Activated CD4-positive, alpha-beta T cell treated with anti-CD3 and anti-CD28 coated beads, Interleukin-2, amount 50 U/mL, for 24 hours (primary cell): Measurements from ENCODE around the gene ABCG5.
A peak's percentile ranks its signal among the peaks of the same experiment; 100 is the strongest.

Experiments
- DNase-seq, 2 donors: peaks; one replicate each; pipeline ENCODE4 v3.0.0-alpha.2; 2020; ENCODE audit warnings: low read depth in 1 of 2, low spot score in 1 of 2

Gene ABCG5

DNA sequence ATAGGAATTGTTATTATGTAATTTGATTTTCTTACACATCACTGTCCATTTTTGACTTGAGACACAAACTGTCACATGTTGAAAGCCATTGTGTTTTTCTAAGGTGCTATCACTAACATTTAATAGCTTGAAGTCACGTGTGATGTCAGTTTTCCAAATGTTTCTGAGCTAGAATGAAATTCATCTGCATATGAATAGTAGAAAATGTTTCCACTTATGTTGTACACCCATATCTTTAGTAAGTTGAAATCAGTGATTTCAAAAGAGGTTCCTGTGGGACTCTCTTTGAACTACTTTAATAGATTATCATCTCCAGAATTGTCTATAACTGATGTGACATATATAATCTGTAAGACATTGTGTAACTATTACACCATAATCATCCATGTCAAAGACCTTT, 27.8 kb downstream of the ABCG5 start:
- DNase-seq: no peak

DNA sequence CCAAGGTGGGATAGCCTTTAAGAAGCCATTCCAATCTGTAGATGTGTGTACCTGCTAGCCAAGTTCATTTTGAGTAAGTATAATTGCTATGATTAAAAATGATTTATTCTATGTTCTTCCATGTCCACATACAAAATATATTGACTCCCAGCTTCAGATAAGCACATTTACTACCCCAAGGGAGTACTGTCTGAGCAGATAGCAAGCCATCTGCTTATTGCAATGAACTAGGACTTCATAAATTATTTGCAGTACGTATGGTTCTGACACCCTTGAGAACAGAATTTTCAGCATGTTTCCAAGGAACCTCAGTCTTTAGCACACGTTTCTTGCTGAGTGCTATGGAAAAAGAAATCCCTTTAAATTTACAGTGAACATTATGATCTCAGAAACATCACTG, 28.2 kb downstream of the ABCG5 start:
- DNase-seq: no peak

DNA sequence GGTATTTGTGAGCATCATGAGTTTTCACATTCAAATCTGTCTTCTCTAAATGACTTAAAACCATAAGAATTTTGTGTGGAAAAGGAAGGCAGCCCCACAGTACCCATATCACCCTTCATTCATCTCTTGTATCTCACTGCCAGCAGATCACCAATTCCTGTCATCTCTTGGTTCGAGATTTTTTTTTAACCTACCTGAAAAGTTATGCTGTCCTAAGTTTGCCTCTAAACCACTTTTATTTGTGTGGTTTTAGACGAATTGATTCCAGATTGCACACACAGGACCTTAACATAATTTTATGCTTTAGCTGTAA, 32.0 kb downstream of the ABCG5 start:
- DNase-seq: no peak

DNA sequence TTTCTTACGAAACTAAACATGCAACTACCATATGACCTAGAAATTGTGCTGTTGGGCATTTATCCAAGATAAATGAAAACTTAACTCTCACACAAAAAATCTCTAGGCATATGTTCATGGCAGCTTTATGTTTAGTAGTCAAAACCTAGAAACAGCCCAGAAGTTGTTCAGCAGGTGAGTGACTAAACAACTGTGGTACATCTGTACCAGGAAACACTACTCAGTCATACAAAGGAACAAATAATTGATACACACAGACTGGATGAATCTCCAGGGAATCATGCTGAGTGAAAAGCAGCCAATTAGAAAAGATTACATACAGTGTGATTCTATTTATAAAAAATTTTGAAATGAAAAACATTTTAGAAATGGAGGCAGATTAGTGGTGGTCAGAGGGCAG, 35.5 kb downstream of the ABCG5 start:
- DNase-seq: no peak

DNA sequence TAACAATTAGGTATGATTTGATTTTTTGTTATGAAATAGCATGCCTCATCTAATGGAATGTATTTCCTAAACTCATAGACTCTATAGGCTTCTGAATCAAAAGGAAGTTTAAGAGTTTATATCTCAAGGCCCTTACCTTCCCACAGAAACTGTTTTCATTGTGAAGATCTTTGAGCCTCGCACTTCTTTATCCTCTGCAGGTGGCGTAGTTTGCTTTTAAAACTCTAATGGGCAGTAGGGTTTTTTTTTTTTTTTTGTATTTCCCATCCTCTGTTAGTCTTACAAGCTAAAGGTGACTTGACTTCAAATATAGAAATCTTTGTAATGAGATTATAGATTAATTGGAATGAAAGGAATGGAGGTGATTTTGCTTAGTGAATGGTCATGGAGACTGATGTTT, 36.5 kb downstream of the ABCG5 start:
- DNase-seq: no peak

DNA sequence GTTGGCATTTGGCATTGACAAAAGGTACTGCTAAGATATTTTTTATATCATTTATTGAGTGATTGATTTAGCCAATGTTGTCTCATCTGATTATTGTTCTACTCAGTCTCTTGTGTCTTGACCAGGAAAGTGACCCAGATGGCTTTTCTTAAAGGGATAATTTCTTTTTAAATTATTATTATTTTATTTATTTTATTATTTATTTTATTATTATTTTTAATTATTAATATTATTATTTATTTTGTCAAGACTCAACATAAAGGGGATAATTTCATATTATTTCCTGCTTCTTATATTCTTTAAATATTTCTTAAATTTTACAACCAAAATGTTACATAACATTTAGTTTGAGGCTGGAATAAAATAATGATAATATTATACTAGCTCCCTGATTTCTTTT, 37.7 kb downstream of the ABCG5 start:
- DNase-seq: no peak

DNA sequence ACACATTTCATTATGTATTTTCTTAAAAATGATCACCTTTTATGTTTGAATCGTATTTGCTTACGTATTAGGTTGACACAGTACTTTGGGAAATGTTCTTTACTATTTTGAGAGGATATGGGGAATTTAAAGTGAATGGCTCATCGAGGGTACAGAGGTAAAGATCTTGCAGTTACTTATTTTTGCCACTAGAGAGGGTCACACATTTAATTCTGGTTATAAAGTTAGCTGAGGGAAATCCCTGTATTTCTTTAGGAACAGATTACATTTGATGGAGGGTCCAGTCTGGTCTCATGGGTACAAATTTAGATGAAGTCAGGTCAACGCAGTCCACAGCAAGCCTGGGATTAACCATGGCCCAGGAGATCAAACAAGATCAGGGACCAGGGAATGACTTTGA, 40.3 kb downstream of the ABCG5 start:
- no peak for DNase-seq

DNA sequence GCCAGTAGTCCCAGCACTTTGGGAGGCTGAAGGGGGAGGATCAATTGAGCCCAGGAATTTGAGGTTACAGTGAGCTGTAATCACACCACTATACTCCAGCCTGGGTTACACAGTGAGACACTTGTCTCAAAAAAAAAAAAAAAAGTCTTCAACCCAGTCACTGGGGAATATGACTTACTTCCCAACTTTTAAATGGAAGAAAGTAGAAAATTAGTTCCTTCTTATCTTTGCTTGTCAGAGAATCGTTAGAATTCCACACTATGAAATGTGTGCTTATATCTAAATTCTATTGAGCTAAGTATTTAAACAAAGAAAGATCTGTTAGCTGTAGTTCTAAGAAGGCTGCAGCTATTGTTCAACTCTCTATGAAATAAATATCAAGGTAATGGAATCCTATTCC, 42.4 kb downstream of the ABCG5 start:
- DNase-seq: no peak

DNA sequence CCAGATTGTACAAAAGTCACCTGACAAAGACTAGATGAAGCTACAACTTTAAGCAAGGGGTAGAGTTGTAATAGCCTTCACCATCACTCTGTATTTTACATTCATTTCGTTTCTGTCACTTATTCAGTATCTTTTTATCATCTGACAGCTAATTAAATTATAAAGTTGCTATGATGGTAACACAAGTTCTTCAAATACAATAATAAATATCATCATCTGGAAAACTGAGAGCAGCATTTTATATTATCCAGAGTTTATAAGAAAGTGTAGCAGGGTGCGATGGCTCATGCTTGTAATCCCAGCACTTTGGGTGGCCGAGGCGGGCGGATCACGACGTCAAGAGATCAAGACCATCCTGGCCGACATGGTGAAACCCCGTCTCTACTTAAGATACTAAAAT, 43.7 kb downstream of the ABCG5 start:
- no peak for DNase-seq

DNA sequence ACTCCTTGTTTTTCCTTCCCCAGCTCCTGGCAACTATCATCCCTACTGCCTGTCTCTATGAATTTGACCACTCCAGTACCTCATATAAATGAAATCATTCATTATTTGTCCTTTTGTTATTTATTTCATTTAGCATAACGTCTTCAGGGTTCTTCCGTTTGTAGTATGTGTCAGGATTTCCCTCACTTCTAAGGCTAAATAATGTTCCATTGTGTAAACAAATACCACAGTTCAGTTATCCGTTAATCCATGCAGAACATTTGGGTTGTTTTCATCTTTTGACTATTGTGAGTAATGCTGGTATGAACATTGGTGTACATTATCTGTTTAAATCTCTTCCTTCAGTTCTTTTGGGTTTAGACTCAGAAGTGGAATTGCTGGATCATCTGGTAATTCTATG, 46.0 kb downstream of the ABCG5 start:
- no peak for DNase-seq

DNA sequence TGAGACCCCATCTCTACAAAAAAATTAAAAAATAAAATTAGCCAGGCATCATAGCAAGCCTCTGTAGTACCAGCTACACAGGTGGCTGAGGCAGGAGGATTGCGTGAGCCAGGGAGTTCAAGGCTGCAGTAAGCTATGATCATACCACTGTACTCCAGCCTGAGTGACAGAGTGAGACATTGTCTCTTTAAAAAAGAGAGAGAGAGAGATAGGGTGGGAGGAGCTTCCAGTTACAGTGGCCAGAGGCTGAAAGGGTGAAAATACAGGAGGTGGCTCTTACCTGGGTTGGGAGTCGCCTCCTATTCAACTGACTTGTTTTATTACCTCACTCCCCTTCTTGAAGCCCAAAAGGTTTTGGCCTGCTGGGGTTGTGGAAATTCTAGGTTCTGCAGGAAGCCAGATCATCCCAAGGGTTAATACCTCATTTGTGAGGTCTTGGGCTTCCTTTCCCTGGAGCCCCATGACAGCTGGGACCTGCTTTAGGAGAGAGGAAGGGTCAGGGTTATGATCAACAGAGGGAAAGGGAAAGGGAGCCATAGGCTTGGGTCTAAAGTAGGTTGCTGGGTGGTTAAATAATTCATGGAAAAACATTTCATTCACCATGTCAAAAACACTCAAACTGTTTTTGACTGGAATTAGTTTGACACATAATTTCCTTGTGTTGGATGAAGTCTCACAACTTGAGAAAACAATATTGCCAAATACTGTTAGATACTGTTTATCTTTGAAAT, 47.4 kb downstream of the ABCG5 start:
- no peak for DNase-seq

DNA sequence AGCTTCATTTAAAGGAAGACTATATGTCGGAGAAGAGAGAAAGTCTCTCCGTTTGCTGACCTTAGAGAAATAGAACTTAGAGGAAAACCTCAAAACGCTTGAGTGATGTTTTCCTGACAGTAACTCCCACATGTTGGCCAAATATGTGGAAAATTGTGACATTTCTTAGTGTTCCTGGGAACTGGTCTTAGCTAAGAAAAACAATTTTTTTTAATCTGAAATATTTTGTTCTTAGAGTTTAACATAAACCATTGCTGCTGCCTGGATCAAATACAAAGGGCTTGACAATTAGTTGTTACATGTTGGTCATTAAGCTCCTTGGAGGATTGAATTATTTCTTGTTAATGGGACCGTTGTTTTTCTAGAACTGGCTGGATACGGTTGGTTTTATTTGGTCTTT, 48.5 kb downstream of the ABCG5 start:
- DNase-seq: no peak

DNA sequence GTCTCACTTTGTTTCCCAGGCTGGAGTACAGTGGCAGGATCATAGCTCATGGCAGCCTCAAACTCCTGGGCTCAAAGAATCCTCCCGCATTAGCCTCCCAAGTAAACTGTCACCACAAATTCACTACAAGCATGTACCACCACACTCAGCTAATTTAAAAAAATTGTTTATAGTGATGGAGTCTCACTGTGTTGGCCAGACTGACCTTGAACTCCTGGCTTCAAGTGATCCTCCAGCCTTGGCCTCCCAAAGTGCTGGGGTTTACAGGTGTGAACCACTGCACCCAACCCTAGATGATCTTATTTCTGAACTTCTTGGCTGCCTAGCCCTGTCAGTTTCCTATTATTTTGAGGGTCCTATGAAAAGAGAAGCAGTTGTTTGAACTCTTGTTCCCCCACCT, 50.0 kb downstream of the ABCG5 start:
- DNase-seq: no peak

DNA sequence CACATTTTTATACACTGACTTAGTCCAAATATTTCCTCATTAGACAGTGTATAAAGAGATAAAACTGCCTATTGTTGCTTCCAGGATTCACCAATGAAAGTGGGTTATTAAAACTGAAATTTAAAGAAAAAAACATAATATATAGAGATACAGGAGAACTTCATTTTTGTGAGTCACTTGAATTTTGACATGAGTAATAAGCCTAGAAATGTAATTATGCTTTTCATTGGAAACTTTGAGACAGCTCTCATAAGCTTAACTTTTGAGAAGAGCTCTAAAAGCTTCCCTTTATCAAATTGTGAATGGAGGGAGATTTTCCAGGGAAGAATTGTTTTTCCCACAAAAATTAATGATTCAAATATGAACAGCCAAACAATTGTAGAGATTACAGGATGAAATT, 50.7 kb downstream of the ABCG5 start:
- no peak for DNase-seq

DNA sequence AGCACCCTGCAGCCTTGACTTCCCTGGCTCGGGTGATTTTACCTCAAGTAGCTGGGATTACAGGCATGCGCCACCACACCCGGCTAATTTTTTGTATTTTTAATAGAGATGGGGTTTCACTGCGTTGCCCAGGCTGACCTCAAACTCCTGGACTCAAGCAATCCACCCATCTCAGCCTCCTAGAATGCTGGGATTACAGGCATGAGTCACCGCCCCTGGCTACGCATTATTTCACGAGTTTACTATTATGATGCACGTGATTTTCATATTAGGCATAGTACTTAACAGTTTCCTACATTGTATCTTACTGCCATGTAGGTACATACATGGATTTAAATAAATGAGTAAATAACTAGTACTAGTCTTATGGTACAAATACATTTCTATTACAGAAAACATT, 60.4 kb downstream of the ABCG5 start:
- no peak for DNase-seq

DNA sequence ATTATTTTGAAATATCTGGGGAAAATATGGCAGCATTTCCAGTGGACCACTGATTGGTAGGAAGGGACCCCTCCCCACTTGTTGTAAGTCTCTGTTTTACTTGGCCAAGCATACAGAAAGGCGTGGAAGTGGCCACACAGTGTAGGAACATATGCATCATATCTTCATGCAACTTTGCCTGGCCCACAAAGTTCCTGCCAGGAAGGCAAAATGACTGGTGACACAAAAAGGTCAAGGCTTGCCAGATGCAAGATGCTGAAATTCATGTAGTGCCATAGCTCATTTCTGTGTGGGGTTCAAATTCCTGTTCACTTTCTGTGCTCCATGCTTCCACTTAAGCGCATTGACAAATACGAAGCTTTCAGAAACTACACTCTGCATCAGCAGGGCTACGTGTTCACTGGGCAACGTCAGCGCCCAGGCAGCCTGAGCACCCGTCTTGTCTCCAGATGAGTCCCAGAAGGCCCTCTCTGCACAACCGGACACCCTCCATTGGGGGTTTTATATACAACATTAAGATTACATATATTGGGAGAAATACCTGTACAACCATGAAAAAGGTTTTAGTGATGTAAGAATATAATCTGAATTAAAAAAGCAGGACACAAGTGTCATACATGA, 61.2 kb downstream of the ABCG5 start:
- no peak for DNase-seq

DNA sequence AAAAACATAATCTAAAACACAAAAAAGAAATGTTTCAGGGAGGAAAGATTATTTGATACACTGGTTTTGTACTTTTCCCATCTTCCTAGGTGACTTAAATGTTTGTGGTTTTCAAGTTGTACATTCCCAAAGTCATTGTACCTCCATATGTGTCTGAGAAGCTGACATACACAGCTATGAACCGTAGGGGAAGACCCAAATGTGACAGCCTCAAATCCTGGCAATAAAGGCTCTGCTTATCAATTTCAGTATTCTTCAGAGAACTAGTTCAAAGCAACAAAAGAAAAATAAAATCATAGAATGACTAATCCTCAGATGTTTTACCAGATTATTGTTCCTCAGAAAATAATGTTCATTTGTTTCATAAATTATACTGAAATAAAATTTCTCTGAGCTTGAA, 62.3 kb downstream of the ABCG5 start:
- no peak for DNase-seq

DNA sequence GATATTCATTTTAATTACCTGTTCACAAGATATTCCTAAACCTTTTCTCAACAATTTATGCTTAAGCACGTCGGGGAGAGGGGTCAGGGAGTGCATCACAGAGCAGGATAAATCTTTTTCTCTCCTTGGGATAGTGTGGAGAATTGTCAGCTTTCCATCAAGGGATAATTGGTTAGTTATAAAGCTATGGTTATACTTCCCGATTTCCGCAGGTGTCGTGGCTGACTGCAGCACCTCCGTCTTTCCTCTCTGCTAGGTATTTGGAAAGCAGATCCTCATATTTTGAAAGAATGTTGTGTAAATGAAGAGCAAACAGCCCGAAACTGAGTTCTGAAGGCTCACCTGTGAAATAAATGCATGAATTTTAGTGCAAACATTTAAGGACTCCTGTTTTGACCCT, 64.0 kb downstream of the ABCG5 start:
- no peak for DNase-seq

DNA sequence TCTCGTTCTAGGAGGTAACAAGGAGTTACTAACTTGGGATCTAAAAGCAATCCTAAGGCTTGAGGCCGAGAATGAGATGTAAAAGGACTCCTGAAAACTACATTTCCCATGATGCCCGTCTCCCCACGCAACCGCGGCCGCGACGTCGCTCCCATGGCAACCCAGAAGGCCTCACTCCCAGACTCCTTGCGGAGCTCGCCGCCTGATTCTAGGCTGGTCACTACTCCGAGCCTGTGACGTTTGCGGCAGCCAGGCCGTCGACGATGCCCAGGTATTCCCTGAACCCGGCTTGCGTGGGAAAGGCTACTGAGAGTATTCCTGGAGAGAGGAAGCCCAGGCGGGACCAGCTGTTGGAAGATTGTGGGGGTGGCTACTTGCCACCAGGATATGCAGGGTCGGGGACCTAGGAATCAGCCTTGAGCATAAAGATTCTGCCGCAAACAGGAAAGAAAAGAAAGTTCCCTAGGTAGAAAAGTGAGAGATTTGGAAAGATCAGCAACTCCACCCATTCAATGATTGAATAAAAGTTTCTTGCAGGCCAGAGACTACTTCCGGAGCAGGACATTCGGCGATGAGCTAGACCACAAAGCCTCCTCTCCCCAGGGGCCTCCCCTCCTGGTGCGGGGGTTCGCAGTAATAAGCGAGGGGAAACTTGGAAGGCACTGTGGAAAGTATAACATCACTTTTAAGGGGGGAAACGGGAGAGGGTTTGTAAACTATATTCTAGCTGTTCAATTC, 64.6 kb downstream of the ABCG5 start, which contains the start of gene DYNC2LI1:
TSS of gene DYNC2LI1 (plus strand) at position 164 of the 738 bp plus-strand sequence. CDS start at position 264, 100 bp downstream.
- DNase-seq: peak; percentile 56 to 77

DNA sequence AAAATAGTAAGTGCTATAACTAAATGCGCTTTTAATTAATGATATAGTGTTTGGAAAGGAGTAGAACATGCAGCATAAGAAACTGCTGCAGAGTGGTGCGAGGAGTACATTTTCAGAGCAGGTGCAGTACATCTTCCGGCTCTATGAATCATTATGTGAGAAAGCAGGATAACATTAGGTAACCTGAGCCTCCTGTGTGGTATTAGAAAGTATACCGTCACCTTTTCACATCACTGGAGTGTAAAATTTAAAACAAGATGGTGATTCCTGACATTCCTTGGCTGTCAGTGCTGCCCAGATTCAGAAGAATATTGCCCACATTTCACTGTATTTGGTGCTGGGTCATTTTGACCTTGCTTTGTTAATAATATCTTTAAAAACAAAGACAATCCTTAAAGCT, 72.6 kb downstream of the ABCG5 start:
- no peak for DNase-seq

DNA sequence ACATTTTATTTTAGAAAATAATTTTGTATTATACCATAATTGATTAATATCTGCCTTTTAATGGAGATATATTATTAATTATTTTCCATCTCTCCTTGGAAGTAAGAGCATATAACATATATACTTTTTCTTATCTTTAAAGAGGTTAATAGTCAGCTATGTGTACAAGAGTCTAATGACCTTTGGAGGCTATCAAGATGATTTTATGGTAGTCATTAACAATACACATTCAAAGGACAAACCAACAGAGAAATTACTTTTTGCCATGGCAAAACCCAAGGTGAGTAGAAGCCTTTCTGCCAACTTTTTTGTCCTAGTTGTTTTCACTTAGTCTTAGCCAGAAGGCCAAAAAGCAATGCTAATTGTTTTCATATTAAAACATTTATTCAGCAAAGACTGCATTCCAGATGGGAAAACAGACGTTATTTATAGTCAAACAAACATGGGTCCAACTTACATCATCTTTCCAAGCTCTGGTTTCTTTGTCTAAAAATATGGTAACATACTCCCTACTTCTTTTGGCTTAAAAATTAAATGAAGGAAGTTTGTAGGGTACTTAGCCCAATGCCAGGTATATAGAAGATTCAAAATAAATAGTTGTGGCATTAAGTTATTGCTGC, 74.4 kb downstream of the ABCG5 start:
- no peak for DNase-seq

DNA sequence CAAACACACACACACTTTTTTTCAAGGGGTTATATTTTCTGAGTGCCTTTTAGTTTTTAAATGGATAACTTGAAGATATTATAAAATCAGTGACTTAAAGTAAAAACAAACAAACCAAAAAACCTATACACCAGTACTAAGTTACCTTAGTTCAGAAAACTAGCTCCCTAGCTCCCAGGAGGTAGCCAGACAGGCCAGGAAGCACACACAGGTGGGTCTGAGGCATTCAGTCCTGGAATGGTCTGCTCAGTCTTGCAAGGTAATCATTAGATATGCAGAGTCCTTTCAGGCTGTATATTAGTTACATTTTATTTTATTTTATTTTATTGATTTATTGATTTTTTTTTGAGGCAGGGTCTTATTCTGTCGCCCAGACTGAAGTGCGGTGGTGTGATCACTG, 75.5 kb downstream of the ABCG5 start:
- DNase-seq: no peak
